LNCaP clone FGC (cell line): ENCODE data around the gene PSMD11.

ENCODE experiments used
- DNase-seq: peaks from one replicate; pipeline ENCODE4 v3.0.0-alpha.2; 2011; ENCODE audit warnings: low read depth
- H3K4me3 ChIP-seq: 2 replicates; pipeline ENCODE4 v1.5.1; 2011; ENCODE audit warnings: mild to moderate bottlenecking, low read depth, low read length, control low read depth
- CTCF ChIP-seq: IDR thresholded peaks from 2 replicates; pipeline ENCODE4 v1.5.1; 2012; ENCODE audit warnings: mild to moderate bottlenecking; ENCODE audit not compliant: control insufficient read depth, insufficient read depth; ENCODE audit errors: extremely low read depth

PSMD11 gene

GRCh38 chr17:32451879-32452278, 7.6 kb downstream of the PSMD11 start:
- TF ChIP-seq CTCF = no peak
- DNase-seq = no peak
- H3K4me3 ChIP-seq = no peak overlapping the region

DNA sequence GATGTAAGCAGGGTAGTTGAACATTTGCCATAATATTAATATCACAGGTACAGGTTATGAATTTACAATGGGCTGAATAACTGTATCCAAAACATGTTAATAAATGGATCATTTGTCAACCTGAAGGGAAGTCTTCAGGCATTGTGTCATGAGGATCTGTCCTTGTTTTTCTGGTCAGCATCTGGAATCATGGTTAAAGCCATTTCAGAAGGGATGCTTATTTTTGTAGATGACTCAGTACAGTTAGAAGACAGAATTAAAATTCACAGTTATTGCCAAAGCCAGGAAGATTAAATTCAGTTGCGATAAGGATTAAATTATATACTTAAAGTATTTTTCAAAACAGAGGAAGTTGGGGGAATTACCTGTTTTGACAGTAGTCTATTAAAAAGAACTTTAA, 8.0 kb downstream of the PSMD11 start:
- DNase-seq = no peak
- no peak overlapping the region for H3K4me3 ChIP-seq
- TF ChIP-seq CTCF = no peak

DNA sequence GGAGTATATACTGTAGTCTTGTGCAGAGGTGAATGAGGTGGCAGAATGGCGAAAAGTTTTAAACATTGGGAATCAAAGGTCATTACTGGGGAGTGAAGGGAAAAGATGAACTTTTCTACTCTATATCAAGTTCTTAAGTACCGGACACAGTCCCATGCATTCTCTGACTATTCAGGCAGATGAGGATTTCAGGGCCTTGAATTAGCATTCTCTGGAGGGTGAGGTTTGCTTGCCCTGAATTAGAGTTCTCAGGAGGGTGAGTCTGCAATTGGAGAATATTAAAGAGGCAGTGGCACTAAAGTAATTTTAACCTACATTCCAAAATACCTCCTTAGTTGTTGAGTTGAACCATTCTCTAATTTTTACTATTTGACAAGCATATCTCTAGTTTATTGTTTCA, 9.1 kb downstream of the PSMD11 start:
- H3K4me3 ChIP-seq = no peak overlapping the region
- no peak for DNase-seq
- TF ChIP-seq CTCF = no peak

- DNase-seq = no peak
- no peak overlapping the region for H3K4me3 ChIP-seq
- TF ChIP-seq CTCF = no peak
Observed at GRCh38 chr17:32458371-32458770, 14.1 kb downstream of the PSMD11 start.

DNA sequence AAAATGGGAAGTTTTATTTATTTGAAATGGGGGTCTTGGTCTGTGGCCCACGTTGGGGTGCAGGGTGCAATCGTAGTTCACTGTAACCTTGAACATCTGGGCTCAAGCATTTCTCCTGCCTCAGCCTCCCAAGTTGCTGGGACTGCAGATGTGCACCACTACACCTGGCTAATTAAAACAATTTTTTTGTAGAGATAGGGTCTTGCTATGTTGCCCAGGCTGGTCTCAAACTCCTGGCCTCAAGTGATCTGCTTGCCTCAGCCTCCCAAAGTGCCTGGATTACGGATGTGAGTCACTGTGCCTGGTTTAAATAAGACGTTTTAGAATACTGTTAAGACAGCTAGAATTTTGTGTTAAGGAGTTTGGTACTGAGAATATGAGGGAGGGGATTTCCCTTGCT, 15.7 kb downstream of the PSMD11 start:
- no peak for DNase-seq
- no peak overlapping the region for H3K4me3 ChIP-seq
- no peak for TF ChIP-seq CTCF

- no peak overlapping the region for H3K4me3 ChIP-seq
- TF ChIP-seq CTCF = no peak
- no peak for DNase-seq
Observed at GRCh38 chr17:32461498-32461852, 17.2 kb downstream of the PSMD11 start.

GRCh38 chr17:32461853-32462617, 17.7 kb downstream of the PSMD11 start:
- peak; percentile 27 for DNase-seq
- TF ChIP-seq CTCF = peak; percentile 47
- H3K4me3 ChIP-seq = no peak overlapping the region
